GM18867 (cell line): ENCODE measurements around the gene CDKN1C.
"Not testable (repeated sequence)": the region's sequence is repeated elsewhere in the genome, so short reads cannot be mapped to it uniquely, and the experiment has no call there.

Source experiments
- ATAC-seq: cut with Tn5 transposase; IDR thresholded peaks from one replicate; pipeline ENCODE4 v1.9.1; 2021; ENCODE audit warnings: mild to moderate bottlenecking, moderate library complexity; ENCODE audit not compliant: unreplicated experiment

Gene CDKN1C

DNA sequence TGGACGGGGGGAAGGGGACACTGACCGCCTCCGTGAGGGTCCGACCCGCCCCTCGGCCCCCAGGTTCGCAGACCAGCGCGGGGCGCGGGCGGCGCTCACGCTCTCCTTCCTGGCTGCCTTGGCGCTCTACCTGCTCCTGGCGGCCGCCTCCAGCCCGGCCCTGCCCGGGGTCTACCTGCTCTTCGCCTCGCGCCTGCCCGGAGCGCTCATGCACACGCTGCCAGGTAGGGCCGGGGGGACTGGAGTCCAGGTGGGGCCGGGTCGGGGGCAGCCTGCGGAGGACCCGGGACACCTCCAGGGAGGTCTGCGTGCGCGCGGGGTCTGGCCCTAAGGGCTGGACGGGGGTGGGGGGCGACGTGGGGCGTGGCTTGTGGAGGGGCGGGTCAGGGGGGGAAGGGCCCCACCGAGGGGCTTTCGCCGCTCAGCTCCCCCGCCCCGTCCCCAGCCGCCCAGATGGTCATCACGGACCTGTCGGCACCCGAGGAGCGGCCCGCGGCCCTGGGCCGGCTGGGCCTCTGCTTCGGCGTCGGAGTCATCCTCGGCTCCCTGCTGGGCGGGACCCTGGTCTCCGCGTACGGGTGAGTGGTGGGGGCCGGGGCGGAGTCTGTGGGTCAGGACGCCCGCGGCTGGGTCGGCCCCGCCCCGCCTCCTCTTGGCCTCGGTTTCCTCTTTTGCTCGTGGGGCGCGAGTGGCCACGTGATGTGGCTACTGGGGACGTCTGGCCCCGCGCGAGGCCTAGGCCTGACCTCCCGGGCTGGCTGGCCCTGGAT is 23.7 kb upstream of the CDKN1C start:
- ATAC-seq = no peak

- no peak for ATAC-seq
Observed at GRCh38 chr11:2908130-2908529, 22.6 kb upstream of the CDKN1C start.

GRCh38 chr11:2905299-2905698 is 19.7 kb upstream of the CDKN1C start:
- not testable (repeated sequence) for ATAC-seq

DNA sequence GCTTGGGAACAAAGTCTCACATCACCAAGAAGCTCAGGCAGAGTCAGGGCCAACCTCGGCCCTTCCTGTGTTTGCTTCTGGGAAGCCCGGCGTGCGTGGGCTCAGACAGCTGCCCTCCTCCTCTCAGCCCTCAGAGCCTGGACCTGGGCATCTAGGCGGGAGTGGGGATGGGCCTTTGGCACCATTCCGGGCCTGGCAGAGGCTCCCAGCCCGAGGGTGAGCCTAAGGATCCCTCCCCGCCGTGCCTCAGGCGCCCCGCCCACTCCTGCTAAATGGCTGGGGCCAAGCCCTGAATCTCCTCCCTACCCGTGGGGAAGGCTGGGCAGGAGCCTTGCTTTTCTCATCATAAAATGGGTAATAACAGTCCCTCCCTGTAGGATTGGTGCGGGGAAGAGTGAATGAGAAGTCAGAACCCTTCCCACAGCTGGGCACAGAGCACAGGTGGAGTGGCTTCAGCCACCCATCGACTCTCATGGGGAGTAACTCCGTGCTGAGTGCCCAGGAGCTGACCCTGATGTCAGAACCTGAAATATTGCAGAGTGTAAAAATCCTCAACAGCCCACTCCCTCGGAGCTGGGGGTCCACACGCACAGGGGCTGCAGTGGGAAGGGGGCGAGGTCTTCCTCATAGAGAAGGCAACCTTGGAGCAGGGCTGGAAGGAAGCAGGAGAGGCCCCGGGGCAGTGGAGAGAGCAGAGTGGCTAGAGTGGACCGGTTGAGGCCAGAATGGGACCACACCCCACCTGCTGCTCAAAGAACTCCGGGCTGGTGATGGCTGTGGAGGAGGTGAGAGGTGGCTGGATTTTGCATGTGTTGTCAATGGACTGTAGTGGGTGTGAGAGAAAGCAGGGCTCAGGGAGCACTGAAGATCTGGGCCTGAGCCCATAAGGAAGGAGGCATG is 18.8 kb upstream of the CDKN1C start:
- no peak for ATAC-seq

- no peak for ATAC-seq
Observed at GRCh38 chr11:2903672-2904011, 18.1 kb upstream of the CDKN1C start.

GRCh38 chr11:2902784-2903671 is 17.5 kb upstream of the CDKN1C start:
- no peak for ATAC-seq

GRCh38 chr11:2901854-2902783 is 16.5 kb upstream of the CDKN1C start:
- ATAC-seq = peak; percentile 96

DNA sequence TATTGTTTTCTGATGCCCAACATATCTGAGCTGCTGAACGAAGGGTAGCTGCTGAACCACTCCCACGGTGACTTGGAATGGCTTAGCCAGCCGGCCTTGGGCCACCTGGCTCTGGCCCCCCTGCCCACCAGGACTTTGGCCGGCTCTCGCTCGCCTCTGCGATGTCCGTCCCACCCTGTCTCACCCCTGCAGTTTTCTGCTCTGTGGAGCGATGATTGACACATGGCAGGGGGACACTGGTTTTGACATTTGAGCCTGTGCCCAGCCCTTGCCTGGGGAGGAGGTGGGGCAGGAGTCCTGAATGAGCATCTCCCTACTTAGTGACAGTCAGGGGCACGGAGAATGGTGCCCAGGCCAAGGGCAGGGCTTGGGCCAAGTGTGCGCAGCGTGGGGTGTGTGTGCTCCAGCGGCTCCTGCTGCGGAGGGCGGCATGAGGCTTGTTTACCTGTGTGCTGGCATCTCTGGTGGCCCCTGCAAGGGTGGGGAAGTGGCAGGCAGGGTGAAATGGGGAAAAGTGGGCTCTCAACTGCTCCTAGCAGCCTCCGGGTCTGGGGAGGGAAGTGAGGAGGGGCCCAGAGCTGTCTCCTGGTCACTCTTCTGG is 15.7 kb upstream of the CDKN1C start:
- ATAC-seq = no peak

DNA sequence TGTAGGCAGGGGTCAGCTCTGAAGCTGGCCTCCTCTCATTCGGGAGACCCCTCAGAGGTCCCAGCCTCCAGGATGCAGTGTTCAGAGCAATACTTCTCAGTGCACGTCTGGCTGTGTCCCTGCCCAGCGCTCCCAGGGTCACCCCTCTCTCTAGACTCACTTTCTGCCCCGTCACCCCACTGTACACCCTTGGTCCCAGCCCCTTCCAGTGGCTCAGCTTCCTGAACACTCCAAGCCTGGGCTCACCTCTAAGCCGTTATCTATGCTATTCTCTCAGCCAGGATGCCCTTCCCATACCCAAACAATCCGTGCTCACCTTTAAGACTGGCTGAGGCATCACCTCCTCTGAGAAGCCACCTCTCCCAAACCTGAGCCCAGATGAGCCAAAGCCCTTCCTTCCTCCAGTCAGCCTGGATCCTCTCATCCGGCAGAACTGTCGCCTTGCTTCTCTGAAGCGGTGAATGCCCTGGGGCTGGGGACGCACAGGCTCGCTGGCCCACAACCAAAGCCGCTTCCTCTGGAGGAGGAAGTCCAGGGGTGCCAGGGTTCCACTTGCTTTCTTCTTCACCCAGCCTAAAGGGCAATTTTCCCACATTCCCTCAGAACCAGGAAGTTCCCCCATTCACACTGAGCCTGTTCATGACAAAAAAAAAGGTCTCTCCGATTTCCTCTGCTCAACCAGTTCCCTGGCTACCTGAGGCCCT is 13.7 kb upstream of the CDKN1C start:
- ATAC-seq = no peak

- ATAC-seq = no peak
Observed at GRCh38 chr11:2898366-2899079, 12.9 kb upstream of the CDKN1C start.

DNA sequence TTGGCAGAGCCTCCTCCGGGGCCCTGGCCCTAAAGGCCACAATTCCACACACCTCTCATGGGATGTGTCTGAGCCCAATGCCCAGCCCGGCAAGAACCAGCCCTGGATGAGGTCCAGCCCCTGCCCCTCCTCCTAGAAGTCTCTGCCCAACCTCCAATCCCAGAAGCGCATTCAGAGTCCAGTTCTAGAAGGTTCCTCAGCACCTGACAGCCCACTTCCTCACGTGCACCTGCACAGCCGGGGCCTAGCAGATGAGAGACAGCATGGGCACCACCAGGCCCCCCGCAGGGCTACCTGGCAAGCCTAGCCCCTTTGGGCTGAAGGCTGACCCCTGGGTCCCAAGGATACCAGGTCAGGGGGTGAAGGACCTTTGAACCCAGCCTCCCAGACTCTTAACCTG is 11.5 kb upstream of the CDKN1C start:
- no peak for ATAC-seq

DNA sequence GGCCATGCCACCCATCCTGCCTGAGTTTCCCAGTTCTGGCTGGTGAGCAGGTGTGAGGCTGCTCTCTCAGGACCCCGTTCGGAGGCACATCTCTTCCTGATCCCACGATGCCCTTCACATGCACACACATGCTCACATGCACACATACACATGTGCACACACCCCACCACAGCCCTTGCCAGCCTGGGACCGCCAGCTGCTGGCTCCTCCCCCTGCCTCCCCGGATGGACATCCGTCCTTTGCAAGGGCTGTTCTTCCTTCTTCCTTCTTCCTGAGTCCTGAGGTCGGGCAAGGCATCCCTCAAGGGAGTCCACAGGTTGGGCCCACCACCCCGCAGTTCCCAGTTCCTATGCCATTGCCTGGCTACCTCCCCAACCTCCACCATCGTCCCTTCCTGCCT is 10.5 kb upstream of the CDKN1C start:
- no peak for ATAC-seq

GRCh38 chr11:2893935-2894334 is 8.4 kb upstream of the CDKN1C start:
- no peak for ATAC-seq

- no peak for ATAC-seq
Observed at GRCh38 chr11:2892967-2893528, 7.5 kb upstream of the CDKN1C start.

DNA sequence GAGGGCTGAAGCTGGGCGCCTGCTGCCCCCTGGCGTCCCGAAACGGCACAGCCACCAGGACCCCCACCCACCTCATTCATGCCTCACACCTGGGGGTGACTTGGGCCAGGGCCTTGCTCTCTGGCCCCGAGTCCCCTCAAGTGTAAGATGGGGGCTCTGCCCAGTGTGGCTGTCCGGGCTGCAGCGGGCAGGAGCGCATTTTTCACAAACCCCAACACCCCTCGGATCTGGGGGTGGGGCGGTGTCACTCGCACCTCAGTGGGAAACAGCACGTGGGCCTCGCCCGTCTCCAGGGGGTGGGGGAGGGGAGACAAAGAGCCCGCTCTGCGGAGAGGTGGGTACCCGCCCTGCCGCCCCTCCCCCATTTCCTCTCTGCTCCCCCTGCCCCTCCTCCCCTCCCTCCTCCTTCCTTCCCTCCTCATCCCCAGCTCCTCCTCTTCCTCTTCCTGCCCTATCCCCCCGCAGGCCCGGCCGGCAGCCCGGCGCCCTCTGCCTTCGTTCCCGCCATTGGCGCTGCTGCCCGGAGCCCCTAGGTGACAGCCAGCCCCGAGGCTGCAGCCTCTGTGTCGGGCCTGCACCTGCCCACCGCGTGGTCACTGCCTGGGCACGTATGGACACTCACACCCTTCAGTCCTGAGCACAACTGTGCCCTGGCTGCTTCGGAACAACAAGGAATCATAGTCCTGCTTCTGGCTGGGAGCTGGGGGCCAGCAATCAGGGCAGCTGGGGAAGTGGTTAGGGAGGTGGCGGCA is 6.8 kb upstream of the CDKN1C start:
- no peak for ATAC-seq

DNA sequence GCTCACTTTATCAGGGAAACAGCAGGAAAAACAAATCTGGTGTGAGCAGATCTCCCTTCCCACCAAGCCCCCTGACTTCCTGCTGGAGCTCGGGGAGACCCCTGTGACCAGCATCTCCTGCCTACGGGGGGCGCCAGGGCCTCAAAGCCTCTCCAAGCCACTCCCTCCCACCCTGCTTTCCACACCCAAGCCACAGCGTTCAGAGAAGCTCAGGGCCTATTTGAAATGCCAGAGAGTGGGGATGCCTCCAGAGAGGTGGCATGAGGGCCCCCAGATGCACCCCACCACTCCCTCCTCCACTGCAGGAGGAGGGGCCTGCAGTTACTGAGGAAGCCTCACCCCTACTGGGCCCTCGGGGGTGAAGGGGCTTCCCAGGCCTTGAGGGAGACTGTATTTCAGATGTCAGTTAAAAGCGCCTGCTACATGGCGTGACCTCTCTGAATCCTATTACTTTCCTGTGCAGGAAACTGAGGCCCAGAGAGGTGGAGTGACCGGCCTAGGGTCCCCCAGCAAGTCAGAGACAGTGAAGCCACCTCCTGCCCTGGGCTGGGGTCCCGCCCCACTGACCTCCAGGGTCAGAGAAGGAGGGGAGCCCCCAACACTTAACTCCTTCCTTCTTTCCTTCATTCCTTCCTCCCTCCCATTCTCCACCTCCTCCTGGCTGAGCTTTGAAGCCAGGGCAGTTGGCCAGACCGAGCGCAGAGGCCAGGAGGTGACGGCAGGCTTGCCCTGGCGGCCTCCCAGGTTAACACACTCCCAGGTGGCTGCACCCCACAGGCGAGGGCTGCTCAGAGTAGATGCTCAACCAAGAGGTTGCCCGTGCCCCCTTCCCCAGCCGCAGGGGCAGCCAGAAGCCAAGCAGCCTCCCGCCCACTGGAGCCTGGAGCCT is 6.0 kb upstream of the CDKN1C start:
- no peak for ATAC-seq
